ENCODE results near the gene CARD11. TPM values are rescaled to one million over a fixed set of nuclear protein-coding genes. Genes with fewer than 3 reads are reported as not detected.

CARD11 gene
- total and polyA plus RNA-seq, 10 donors = 30.3 to 72.6 (median 48.8) TPM

- intact Hi-C loops (cut with DNase I; ENCODE audit: low total_unique reads) = loop anchor here (10.0 kb wide), 1 partner anchor 1594 kb away; no protein-coding TSS in a partner anchor
- Histone ChIP-seq H3K27me3 (replicated peaks in 1 of 7) (no peaks in the 10 kb centered on the region), H3K9me3 (no peaks in the 10 kb centered on the region), H3K36me3 (no peaks in the 10 kb centered on the region), H3K4me3 (no peak overlapping the region), H3K4me1 (peaks cover 0 to 17% (median 9%) of the 10 kb centered on the region in 6 donors), H3K27ac (no peak overlapping the region)
- no peak for TF ChIP-seq CTCF (IDR thresholded peaks at IDR 0.05 in 8 of 11, conservative IDR thresholded peaks at IDR 0.05 in 3 of 11)
- TF ChIP-seq POLR2A (IDR thresholded peaks at IDR 0.05) = no peak
- no peak for TF ChIP-seq POLR2AphosphoS5 (IDR thresholded peaks at IDR 0.05)
- DNase-seq = no peak
- 70 to 86% (median 80%) methylated on average over 18 of the region's 18 CpGs for WGBS, 5 donors
These were observed 162.7 kb downstream of the CARD11 start for GRCh38 chr7:2880874-2881533.

GRCh38 chr7:2880051-2880450, 163.6 kb downstream of the CARD11 start:
- peaks cover 0 to 17% (median 9%) of the 10 kb centered on the region in 6 donors for H3K4me1 ChIP-seq
- H3K9me3 ChIP-seq = no peaks in the 10 kb centered on the region
- no peaks in the 10 kb centered on the region for H3K36me3 ChIP-seq
- WGBS, 5 donors = 73 to 80% (median 75%) methylated on average over 8 of the region's 8 CpGs
- no peak overlapping the region for H3K27ac ChIP-seq
- no peak for TF ChIP-seq POLR2AphosphoS5 (IDR thresholded peaks at IDR 0.05)
- TF ChIP-seq CTCF (IDR thresholded peaks at IDR 0.05 in 8 of 11, conservative IDR thresholded peaks at IDR 0.05 in 3 of 11) = no peak
- no peaks in the 10 kb centered on the region for H3K27me3 ChIP-seq (replicated peaks in 1 of 7)
- DNase-seq = no peak
- H3K4me3 ChIP-seq = no peak overlapping the region
- intact Hi-C loops (cut with DNase I; ENCODE audit: low total_unique reads) = loop anchor here (10.0 kb wide), 1 partner anchor 1595 kb away; no protein-coding TSS in a partner anchor

GRCh38 chr7:2879354-2879753, 164.3 kb downstream of the CARD11 start:
- H3K9me3 ChIP-seq = no peaks in the 10 kb centered on the region
- no peak overlapping the region for H3K4me3 ChIP-seq
- no peak for DNase-seq
- peaks cover 0 to 17% (median 9%) of the 10 kb centered on the region in 6 donors for H3K4me1 ChIP-seq
- no peaks in the 10 kb centered on the region for H3K27me3 ChIP-seq (replicated peaks in 1 of 7)
- TF ChIP-seq POLR2AphosphoS5 (IDR thresholded peaks at IDR 0.05) (no peak), CTCF (IDR thresholded peaks at IDR 0.05 in 8 of 11, conservative IDR thresholded peaks at IDR 0.05 in 3 of 11) (no peak), POLR2A (IDR thresholded peaks at IDR 0.05) (no peak)
- WGBS, 5 donors = 84 to 91% (median 86%) methylated on average over 8 of the region's 8 CpGs
- H3K27ac ChIP-seq = no peak overlapping the region
- intact Hi-C loops (cut with DNase I; ENCODE audit: low total_unique reads) = no loop called here
- H3K36me3 ChIP-seq = no peaks in the 10 kb centered on the region

GRCh38 chr7:2878306-2878705, 165.4 kb downstream of the CARD11 start:
- no peak for TF ChIP-seq POLR2AphosphoS5 (IDR thresholded peaks at IDR 0.05)
- TF ChIP-seq POLR2A (IDR thresholded peaks at IDR 0.05) = no peak
- TF ChIP-seq CTCF (IDR thresholded peaks at IDR 0.05 in 8 of 11, conservative IDR thresholded peaks at IDR 0.05 in 3 of 11) = no peak
- H3K9me3 ChIP-seq = no peaks in the 10 kb centered on the region
- H3K27me3 ChIP-seq (replicated peaks in 1 of 7) = no peaks in the 10 kb centered on the region
- intact Hi-C loops (cut with DNase I; ENCODE audit: low total_unique reads) = no loop called here
- H3K4me1 ChIP-seq = peaks cover 0 to 17% (median 11%) of the 10 kb centered on the region in 6 donors
- H3K27ac ChIP-seq = no peak overlapping the region
- H3K36me3 ChIP-seq = no peaks in the 10 kb centered on the region
- H3K4me3 ChIP-seq = no peak overlapping the region
- DNase-seq = no peak
- 48 to 59% (median 57%) methylated on average over 3 of the region's 3 CpGs for WGBS, 5 donors

Measured in spleen (tissue), 11 donors.